Cortex of kidney (tissue), 1 donor: ENCODE data around the gene NFIX.

Experiments
- DNase-seq: peaks from one replicate; lab custom pipeline; 2025; lab: John Stamatoyannopoulos, UW

NFIX gene

DNA sequence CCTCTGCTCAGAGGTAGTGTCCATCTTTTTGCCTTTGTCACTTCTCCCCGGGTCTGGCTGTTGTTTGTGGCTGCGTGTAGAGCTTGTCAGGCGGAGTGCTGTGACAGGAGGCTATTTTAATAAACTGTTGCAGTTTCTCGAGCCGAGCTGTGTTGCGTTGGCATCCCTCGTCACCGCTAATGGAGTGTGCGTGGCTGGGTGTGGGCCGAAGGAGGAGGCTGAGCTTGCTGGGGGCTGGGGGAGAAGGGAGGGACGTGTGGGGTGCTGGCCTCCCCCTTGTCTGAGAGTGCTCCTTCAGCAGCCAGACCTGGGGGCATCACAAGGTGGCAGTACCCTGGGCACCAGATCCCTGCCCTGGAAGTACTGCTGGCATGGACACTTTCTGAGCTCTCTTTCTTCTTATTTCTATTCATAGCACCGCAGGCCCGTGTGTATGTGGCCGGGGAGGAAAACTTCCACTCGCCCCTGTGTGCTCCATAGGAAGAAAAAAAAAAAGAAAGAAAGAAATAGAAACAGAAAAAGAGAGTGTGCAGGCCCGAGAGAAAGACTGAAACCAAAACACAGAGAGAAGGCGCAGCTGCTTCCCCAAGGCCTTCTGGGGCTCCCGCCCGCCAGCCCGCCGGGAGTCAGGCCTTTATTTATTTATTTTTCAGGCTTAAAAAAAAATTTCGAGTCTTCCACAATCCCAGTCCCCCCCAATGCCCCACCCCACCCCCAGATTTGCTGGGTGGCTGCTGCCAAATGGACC is 27.0 kb downstream of the NFIX start:
- no peak for DNase-seq

DNA sequence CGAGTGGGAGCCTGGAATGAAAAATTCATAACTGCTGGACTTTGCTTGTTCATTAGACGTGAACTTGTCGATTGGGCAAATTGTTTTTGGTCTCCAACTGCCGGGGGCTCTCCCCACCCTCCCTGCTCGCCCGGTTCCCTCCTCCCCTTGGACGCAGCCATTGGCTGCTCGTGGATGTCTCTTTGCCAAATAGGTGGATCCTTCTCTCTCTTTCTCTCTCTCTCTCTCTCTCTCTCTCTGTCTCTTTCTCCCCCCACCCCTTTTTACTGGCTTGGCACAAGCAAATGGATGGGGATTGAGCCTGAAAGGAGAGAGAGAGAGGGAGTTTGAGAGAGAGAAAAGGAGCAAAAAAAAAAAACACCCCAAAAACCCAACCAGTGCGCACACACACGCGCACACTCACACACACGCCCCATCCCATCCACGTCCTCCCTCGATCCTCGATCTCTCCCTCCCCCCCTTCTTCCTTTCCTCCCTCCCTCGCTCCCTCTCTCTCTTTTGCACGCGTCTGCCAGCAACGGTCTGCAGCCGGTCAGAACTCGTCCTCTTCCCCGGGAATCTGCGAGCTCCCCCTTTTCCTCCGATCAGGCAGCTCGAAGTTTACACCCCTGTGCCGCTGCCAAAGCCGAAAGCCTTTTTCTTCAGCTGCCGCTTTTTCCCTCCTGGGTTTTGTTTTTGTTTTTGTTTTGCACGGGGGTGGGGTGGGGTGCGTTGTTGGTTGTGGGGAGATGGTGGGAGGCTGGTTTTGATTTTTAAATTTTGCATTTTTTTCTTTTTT is 27.8 kb downstream of the NFIX start:
- no peak for DNase-seq

DNA sequence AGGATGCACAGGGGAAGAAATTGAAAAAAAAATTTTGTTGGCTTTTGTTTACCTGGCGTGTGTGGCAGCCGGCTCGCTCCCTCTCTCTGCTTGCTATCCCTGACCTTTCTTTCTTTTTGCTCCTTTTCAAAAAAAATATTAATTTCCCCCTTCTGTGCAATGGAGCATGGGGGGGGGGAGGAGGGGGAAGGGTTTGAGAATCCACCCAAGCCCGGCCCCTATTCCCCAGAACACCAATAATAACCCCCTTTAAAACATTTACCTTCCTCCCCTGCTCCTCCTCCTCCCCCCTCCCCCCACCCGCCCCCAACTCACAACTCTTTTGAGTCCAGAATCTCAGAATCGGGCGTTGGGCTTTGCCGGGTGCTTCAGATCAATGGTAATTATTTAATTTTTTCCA is 28.4 kb downstream of the NFIX start:
- no peak for DNase-seq

DNA sequence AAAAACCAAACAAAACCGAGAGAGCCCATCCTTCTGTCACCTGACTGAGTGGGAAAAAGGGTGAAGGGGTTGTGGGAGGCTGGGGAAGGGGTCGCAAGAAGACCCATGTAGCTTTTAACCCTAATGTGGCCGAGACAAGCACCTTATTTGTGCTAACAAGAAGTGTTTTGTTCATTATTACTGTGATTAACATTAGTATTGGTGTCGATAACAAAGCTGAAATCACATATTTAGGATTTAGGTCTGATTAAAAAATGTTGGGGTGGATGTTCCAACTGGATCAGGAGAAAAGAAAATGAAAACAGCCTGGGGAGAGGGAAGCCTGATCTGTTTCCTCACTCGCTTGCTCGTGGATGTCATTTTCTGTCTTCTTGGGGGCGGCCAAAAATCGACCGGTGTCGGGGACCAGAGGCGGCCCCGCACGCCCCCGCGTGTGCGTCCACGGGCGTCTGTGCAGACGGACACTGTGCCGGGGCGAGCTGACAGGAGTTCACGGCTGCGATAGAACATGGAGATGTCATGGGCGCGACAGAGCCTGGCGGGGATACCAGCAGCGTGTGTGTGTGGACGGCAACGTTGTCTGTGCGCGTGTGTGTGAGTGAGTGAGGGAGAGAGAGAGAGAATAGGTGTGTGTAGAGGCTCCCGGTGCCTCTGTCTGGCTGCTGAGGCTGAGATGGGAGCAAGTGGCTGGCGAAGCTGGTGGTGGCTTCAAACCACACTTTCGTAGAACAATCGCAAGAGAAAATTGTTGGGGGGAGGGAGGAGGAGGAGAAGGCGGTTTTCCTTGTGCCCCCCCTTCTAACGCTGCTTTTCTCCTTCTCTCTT is 29.1 kb downstream of the NFIX start:
- DNase-seq: no peak

DNA sequence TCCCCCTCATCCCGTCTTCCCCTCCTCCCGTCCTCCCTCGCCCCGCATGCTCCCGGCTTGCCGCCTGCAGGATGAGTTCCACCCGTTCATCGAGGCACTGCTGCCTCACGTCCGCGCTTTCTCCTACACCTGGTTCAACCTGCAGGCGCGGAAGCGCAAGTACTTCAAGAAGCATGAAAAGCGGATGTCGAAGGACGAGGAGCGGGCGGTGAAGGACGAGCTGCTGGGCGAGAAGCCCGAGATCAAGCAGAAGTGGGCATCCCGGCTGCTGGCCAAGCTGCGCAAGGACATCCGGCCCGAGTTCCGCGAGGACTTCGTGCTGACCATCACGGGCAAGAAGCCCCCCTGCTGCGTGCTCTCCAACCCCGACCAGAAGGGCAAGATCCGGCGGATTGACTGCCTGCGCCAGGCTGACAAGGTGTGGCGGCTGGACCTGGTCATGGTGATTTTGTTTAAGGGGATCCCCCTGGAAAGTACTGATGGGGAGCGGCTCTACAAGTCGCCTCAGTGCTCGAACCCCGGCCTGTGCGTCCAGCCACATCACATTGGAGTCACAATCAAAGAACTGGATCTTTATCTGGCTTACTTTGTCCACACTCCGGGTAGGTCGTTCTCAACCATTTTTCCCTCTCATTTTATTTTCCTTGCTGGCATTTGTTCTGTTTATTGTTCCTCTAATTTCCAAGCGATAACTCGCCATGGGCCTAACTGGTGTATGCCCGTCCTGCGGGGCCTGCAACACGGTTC is 29.8 kb downstream of the NFIX start:
- no peak for DNase-seq

DNA sequence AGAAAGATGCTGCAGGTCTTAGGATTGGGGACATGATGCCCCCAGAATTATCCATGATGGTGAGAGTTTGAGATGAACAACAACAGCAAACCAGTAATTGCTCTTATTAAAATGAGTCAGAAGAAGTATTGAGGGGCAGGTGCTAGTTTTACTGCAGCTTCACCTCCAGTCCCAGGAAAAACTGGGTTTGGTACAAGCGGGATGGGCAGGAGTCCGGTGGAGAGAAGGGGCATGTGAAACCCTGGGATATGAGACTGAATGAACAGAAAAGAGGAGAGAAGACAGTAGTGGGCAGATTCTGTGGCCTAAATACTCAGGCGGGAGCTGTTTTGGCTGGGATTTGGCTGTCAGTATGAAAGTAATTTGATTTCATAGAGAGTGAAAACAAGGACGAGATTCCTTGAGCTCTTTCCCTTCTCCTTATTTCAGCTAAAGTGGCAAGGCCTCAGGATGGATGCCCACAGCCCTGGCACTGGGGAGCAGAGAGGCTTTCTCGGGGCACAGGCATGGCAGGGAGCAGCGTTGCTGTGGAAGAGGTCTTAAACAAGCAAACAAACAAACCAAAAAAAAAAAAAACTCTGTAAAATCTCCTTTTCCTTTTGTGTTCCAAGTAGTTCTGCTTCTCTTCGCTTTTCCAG is 30.7 kb downstream of the NFIX start:
- DNase-seq: no peak

DNA sequence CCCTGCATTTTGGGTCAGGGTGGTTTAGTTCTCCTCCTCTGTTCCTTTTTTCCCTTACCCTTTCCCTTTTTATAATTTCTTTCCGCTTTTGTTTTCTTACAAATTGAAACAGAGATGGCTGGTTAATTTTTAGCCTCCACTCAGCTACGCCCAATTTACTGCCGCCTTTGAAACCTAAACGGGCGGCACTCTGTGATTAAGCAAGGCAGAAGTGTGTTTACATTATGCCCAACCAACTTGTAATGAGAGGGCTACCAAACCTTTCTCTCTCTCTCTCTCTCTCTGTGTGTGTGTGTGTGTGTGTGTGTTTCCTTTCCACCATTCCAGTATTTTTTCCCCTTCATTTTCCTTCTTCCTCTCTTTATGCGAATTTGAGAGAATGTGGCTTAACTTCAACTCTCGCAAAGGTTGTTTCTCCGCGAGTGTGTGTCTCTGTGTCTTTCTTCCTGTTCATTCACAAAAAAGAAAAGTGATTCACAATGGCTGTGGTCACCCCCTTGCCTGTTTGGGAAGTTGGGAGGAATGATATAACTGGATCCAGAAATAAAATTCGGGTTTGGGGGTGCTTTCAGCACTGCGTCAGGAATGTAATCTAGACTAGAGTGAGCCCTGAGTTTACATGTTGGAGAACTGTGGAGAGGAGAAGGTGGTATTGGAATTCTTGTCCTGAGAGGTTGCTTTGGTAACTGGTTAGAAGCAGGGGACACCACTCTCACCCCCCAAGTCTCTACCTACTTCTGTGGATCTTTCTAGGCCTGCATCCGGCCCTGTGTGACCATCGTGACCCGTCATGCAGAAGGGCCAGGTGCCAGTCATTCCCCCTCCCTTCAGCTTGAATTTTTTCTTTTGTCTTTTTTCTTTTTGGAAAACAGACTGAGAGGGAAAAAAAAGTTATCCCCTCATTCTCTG is 31.4 kb downstream of the NFIX start:
- DNase-seq: no peak

DNA sequence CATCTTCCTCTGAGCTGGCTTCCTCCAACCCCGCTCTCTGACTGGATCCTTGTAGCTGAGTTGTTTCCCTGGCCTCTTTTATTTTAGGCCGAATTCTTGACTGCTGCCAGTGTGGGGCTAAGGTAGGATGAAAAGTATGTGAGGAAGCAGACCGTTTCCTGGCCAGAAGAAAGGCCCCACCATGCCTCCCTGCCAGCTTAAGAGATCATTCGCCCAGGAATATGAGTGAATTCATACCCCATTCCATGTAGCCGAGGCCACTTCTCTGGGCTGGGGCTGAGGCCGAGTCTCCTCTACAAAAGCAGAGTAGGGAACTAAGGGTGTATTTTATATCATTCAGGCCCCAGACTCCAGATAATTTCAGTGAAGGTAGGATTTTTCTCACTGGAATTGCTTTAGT is 32.3 kb downstream of the NFIX start:
- no peak for DNase-seq

DNA sequence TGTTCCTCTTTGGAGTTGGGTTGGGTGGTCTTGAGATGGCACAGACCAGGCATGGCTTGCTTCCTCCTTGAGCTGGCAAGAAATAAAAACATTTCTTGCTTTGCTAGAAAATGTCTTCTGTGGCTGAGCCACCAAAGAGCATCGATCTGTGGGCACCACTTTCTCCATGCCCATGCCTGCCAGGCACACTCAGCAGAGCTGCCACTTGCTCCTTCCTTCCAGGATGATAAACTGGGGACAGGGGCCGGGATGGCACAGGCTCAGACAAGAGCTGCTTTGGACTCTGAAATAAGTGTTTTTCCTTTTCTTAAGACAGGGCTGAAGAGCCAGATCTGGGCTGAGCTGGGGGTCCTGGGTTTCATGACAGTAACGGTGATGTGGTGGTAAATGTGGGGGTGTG is 32.8 kb downstream of the NFIX start:
- DNase-seq: no peak

DNA sequence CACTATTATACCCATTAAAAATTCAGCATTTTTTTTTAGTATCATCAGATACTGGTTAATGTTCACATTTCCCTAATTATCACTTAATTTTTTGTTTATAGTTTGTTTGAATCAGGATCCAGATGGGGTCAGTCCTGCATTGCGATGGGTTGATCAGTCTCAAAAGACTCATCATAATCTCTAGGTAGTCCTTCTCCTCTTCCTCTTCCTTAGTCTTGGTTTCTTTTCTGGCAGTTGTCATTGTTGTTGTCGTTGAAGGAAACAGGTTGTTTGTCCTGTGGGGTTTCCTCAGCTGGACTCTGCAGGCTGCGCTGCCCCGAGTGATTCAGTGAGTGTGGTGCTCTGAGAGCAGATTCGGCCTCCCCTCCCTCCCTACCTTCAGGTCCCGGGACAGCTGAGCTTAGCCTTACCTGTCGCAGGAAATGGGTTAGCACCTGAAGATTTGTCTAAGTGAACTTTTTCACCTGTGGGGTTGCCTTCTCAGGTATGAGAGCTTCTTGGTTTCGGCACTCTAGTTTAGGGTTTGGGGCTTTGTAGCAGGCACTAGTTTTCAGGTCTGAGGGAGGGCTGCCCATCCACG is 34.1 kb downstream of the NFIX start:
- no peak for DNase-seq

DNA sequence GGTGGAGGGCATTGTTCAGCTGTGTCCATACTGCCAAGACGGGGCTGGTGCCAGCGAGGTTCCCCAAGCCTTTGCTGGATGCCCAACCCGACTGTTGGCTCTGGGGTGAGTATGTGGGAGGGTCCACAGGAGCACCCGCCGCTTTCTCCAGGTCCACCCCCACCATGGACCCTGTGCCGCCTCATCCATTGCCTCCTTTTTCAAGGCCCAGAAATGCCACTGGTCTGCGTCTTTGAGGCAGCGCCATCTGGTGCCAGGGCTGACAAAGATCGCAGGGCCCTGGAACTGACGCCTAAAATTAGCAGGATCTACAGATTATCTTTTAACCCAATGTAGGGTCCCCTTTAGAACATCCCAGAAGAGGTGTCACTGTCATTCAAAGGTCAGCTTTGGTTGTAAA is 34.6 kb downstream of the NFIX start:
- no peak for DNase-seq

DNA sequence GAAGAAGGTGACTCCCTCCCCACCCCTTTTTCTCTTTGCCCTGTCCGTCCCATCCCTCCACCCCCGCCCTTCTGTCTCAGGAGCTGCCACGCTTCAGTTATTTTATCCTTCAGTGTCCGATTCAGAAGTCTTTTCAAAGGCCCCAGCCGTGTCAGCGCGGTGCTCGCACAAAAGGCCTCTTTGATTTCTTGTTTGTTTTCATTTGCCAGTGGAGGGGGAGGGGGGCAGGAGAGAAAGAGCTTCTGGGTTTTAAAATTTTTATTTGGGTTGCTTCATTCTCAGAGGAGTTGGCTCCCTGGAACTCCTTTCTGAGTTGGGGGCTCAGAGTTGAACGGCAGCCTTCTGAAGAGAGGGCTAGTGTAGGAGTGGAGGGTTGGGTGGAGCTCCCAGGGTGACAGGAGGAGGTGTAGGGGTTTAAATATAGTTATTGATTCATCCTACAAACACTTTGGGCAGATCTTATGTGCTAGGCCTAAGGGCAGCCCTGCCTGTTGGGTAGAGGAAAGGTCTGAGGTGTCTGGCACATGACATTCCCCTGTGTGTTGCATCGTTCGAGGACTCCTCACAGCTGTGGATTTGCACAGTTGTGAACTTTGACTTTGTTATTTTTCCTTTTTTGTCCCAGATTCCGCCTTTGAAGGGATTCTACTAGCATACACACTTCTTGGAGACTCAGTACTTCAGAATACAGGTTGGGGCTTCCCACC is 36.8 kb downstream of the NFIX start:
- no peak for DNase-seq

DNA sequence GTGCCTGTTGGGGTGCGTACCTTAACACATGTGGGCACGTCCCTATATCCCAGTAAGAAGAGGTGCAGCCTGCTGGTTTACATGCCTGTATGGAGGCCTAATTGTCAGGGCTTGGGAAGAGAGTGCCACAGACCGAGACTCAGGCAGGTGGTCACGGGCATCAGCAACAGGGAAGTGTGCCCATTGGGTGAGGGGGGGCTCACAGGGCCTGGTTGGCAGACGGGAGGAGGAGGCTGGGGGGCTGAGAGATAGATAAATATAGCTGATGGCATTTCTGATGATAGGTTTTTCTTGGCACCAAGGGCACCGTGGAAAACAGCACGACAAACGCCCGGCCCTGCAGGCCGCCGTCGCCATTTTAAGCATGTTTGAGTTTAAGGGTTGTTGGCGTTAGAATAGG is 37.6 kb downstream of the NFIX start:
- no peak for DNase-seq

DNA sequence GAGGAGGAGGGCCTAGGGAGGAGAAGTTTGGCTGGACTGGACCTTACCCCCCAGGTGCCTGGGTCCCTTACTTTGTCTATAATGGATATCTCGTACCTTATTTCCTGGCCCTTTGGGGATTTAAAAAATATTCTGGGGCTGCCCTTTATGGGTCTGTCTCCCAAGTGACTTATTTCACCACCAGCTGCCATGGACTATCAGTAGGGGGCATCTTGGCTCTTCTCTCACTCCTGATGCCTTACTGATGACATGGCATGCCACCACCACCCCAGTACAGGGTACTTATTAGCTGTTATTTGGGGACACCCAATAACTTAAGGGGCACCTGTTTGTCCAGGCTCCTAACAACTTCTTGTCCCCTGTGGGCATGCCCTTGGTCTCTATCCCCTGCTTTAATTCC is 38.0 kb downstream of the NFIX start:
- DNase-seq: no peak

DNA sequence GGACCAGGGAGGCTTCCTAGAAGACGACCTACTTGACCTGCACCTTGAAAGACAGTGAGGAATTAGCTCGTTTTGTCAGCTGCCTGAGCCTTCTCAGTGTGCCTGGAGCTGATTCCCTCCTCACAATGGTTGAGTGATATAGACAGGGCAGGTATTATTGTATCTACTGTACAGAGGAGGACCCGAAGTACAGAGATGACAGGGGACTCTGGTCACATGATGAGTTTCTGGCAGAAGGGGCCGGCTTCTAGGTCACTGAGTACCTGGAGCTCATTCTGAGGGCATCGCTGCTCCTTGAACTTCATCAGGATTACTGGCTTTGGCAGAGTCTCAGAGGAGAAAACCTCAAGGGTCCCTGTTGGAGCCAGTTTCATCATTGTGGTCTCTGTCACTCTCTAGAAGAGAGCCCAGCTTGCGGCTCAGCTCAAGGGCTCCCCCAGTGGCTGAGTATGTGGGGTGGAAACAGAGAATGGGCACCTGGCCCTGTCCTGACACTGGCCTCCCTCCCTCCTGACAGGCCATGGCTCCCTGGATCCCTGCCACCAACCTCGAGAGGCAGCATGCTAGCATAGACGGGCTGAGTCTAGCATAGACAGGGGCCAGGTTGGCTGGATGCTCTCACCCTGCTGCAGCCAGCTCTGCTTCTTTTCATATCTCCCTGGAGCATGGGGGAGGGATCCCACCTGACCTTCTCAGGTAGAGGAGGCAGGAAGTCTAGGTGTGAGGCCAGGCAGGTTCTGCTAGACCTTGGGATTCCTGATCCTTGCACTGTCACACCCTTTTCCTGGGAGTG is 38.7 kb downstream of the NFIX start:
- no peak for DNase-seq

DNA sequence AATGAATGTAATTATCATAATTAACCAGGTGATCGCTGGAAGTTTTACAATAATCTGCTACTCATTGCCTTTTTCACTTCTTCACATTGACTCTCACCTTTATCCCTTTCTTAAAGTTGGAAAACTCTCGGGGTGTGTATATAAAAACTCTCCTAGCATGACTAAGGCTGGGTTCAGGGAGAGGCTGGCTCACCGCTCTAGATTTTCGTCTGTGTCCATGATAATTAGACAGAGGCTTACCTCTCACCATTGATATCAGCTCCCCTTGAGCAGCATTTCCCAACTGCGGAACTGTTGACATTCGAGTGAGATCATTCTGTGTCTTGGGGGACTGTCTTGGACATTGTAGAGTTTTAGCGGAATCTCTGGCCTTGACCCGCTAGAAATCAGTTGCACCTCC is 39.4 kb downstream of the NFIX start:
- no peak for DNase-seq

DNA sequence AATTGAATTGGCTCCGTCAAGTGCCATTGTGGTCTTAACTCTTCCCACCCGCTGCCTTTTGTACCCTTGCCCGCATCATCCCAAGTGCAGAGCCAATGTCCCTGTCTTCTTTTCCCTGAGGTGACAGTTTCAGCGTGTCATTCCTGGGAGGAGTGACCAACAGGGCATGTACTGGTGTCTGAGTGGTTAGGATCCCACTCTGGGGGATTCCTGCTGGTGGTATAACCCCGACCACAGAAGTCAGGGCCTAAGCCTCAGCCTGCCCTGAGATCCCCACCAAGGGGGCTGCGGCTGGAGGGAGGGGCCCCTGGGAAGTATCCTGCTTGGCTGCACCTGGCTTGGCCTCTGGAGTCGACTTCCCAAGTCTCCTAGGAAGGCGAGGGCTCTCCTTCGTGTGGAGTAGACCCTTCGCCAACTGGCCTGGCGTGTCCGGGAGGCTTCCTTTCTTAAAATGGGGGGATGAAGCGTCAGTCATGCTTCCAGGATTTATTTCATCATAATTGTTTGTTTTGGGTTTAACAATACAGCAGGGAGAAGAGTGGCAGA is 40.6 kb downstream of the NFIX start:
- DNase-seq: no peak

DNA sequence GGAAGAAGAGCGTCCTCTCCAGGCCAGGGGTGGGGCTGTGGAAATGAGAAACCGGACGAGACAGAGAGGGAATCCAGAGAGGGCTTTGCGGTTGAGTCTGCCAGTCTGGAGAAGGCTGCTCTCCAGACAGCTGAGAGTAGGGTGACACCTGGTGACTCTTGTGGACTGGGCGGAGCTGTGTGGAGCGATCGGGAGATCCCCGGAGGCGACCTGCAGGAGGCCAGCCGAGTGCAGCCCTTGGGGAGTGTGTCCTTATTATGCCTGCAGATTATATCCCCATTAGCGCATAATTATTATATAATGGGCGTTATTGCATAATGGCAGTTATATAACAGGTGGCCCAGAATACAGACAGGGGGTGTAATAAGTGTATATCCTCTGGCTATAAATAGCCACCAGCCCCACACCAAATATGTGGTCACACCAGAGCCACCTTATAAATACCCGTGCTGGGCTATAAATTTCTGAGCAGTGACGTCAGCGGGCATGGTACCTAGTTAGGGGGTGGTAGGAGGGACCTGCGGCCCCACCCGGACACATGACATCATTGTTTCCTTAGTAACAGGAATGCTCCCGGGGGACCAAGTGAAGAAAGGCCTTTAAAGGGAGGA is 41.2 kb downstream of the NFIX start:
- DNase-seq: no peak
